TTC549 (cell line): Measurements from ENCODE around the gene BACH2.

Experiments used
- FAIRE-seq: peaks from 2 replicates; lab custom pipeline; 2012; peaks lifted over from hg19 to GRCh38; lab: Jason Lieb, UNC

BACH2 gene

DNA sequence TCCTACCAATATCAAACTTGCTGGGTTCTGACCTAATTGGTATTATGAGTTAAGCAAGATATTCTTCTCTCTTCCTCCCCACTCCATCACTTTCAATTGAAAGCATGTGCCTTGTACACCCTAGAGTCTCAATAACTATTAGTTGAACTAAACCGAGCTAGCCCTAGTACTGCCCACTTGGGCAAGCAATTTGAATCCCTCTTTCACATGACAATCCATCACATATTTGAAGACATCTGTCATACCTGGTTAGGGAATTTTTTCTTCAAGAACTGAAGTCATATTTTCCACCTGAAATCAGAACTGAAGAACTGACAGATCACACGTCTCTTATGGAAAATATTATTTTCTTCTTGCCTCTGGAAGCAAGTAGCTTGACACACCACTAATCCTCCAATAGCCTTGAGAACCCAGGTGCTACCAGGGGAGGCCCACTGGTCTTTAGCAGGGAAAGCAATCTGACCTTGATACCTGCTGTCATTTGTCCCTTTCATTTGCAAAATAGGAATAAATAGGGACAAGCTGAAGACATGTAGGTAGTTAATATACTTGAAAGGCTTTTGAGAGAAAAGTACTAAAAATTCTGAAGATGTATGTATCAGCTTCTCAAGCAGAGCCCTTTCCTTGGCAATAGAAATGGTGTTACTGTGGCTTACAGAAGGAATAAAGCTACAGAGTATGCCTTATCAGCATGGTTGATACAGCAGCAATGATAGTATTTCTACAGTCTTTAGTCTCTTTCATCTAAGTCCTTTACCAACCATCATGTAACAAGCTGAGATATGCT lies 331.0 kb downstream of the BACH2 start:
- no peak for FAIRE-seq

DNA sequence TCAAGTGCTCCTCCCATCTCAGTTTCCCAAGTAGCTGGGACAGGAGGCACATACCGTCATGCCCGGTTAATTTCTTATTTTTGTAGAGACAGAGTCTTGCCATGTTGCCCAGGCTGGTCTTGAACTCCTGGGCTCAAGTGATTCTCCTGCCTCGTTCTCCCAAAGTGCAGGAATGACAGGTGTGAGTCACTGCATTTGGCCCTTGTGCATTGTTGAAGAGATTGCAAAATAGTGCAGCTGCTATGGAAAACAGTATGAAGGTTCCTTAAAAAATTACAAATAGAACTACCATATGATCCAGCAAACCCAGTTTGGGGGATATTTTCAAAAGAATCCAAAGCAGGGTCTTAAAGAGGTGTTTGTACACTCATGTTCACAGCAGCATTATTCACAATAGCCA lies 333.3 kb downstream of the BACH2 start:
- no peak for FAIRE-seq

GRCh38 chr6:89961481-89961880 lies 335.2 kb downstream of the BACH2 start:
- no peak for FAIRE-seq

DNA sequence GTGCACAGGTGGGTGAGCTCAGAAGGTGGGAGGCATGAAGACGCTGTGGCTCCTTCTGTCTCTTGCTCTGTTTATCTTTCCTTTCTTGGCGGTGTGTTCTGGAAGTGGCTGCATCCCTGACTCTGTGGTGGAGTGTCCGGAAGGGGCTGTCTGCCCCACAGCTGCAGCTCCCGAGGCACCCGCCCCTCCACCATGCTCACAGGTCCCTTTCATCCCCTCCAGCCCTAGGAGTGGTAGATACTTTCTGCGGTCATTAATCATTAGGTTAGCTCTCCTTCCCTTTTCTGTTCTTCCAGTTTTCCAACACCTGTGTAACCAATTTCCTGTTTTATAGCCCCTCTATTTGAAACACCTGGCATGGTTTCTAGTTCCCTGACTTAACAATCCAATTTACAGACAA lies 336.8 kb downstream of the BACH2 start:
- FAIRE-seq = no peak

DNA sequence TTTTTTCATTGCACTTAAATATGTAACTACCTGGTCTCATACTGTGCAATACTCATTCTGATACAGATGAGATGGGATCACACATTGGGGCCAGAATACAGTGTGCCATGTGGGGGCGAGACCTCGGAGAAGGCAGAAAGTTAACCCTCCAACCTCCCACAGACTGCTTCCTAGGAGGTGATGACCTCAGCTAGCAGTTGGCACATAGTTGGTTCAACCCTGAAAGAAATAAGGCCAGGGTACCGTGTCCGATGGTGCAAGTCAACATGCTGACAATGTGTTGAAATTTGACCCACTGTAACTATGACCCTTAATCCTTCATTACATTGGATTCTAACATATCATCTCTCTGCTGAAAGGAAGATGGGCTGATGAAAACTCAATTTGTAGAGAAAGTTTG lies 340.5 kb downstream of the BACH2 start:
- no peak for FAIRE-seq

DNA sequence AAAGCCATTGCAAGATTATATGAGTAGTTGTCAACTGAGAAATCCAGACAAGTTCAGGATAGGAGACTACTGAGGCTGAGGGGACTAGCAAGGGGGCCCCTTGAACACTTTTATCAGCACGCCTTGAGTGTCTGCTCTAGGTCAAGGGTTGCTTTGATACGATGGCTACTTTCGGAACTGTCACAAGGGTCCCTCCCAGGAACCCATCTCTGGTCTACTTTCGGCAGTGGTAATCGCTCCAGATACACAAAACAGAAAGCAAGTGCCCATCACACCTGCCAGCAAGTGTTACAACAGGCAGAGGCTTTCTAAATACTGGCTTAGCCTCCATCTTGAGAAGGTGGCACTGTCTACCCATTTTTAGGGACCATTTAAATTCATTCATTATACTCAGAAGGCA lies 341.3 kb downstream of the BACH2 start:
- FAIRE-seq = no peak

DNA sequence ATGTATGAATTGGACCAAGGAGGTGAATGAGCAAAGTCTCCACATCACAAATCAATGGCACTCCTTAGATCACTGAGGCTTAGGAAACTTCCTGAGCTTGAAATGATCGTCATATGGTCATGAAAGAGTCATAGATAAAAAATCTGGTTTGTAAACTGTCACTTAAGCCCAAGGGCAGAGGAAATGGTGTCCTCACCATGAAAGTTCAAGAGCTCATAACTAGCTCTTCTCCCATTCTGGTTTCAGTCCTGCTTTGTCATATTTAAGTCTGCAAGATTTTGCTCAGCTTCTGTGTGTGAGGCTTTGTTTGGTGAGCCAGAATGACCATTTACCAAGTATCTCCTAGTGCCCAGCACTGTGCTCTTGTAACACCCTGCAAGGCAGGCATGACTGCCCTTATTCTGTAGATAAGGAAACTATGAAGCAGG lies 341.9 kb downstream of the BACH2 start:
- FAIRE-seq = no peak

GRCh38 chr6:89952686-89953085 lies 344.0 kb downstream of the BACH2 start:
- FAIRE-seq = no peak

DNA sequence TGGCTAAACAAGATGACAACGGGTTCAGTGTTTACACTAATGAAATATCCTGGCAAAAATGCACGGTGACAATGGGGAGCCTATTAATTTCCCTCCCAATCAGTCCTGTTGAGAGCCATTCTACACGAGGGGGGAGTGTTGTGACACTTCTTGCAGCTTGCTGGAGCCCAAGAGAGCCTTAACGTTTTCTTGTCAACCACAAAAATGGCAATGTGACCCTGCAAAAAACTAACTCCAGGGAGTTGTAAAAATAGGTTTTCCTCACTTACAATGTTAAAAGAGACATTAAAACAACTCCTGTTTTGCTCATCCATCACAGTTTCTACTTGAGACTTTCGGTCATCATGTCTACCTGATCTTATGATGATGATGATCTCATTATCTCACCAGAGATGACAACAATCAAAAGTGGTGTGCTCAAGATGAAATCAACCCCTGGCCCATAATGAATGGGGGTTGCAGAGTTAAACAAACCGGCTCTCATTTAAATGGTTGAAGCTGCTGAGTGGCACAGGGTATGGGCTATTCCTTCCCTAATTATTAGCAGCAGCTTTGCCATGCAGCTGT lies 344.5 kb downstream of the BACH2 start:
- FAIRE-seq = no peak

DNA sequence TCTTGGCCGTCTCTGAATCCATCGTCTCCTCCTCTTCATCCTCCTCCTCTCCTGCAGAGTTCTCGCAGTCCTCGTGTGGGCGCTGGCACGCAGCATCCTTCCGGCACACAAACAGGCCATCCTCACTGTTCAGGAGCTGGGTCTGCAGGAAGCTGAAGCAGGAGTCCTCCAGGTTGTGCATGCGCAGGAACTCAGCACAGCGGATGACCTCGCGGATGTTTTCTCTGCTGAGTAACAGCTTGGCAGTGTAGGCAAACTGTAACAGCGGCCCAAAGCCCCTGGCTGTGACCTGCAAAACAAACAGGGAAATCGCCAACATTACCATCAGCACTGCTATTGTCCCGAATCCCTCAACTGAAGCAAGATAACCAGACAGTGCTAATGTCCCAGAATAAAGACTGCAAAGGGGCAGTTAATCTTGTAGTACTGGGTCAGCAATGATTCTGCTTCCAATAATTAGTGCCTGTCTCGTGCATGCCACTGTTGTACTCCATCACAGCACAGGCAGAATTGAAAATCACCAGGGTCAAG lies 345.0 kb downstream of the BACH2 start:
- FAIRE-seq = no peak

GRCh38 chr6:89950879-89951391 lies 345.7 kb downstream of the BACH2 start:
- FAIRE-seq = no peak

DNA sequence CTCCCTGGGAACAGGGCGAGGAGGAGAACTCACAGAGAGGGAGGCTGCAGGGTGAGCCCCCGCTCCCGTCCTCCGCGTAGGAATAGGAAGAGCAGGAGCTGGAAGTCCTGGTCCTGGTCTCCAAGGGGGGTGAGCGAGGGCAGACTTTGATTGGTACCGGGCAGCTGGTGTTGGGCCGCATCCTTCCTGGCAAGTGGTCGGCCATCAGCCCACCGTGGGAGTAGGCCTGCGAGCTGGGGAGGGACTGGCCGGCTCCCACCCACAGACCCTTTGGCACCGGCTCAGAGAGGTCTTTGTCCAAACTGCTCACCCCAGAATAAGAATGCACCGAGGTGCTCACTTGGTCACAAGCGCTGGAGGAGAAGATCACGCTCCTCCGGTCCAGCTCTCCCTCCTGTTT lies 346.2 kb downstream of the BACH2 start:
- FAIRE-seq = no peak

DNA sequence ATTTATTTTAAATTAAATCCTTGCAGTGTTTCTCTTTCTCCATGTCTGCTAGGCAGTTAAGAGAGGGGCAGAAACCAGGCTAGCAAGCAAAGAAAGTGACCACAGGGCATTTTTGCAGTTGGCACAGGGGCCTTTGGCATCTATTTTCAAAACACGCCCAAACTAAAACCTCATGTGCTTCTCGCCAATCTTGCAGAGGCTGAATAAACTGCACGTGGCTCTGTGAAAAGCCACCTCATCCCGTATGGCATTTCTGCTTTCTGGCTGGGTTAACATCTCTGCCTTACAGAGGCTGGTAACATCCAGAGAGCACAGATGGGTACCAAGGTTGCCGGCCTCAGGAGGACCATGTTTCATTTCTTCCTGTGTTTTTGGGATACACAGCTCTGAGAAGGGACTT lies 347.8 kb downstream of the BACH2 start:
- FAIRE-seq = no peak

GRCh38 chr6:89944826-89945407 lies 351.7 kb downstream of the BACH2 start:
- FAIRE-seq = no peak

- no peak for FAIRE-seq
Observed at GRCh38 chr6:89944181-89944755, 352.4 kb downstream of the BACH2 start.

GRCh38 chr6:89942601-89943000 lies 354.0 kb downstream of the BACH2 start:
- FAIRE-seq = no peak

- FAIRE-seq = no peak
Observed at GRCh38 chr6:89941763-89942497, 354.7 kb downstream of the BACH2 start.

DNA sequence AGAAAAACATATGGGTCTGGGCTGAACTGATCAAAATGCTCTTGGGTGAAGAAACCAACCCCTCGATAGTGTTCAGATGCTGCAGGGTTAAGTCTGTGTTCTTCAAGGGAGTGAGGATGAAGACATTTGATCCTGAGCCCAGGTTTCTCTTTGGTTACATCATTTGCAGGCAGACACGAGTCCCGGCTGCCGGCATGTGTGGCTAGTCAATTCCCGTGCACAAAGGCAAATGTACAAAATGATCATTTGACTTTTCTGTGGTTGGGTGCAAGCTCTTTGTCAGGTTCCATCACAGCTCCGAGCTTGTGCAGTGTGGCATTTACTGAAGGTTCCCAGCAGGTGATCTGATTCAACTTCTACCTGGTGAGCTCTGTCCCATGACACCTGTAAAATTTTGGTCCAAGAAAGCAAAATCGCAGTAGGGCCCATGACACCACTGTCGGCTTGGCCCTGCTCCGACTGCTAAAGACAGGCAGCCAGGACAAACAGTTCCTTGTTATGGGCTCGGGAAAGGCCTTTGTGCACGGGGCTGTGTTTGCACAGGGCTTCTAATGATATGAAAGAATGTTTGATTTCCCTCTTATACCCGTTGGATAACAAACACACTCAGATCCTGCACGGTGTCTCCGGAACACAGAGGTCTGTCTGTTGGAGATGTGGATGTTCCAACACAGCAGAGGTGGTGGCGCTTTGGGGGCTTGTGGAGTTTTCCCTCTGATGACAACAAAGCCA lies 355.4 kb downstream of the BACH2 start:
- no peak for FAIRE-seq

DNA sequence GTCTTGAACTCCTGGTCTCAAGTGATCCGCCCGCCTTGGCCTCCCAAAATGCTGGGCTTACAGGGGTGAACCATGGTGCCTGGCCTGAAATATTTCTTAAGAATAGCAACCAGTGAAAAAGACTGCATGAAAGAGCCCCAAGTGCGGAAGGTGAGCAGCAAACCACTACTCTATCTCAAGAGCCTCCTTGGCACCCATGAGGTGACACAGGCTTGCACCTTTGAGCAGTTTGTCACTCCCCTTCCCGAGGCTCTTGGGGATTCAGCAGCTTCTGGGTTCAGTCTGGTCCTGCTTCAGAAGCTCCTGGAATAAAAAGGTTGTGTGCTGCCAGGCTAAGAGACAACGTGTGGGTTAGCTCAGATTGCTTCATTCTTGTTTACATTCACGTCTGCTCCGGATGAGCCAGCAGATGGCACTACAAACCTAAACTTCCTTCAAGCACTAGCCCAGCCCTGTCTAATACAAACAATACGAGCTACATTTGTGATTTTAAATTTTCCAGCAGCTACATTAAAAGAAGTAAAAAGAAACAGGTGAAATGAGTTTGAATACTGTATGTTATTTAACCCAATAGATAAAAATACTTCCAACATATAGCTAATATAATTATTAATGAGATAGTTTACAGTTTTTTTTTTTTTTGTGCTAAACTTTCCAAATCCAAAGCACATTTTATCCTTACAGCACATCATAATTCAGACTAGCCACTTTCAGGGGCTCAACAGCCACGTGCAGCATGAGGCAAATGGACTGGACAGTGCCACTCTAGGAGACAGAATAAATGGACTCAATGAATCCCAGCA lies 356.2 kb downstream of the BACH2 start:
- FAIRE-seq = peak; percentile 56

GRCh38 chr6:89939144-89939543 lies 357.5 kb downstream of the BACH2 start:
- no peak for FAIRE-seq

GRCh38 chr6:89938014-89938413 lies 358.6 kb downstream of the BACH2 start:
- FAIRE-seq = no peak
